MM.1S (cell line): ENCODE measurements around the gene SRP9.

Source experiments
- DNase-seq: peaks from one replicate; pipeline ENCODE4 v3.0.0-alpha.2; 2015
- H2AFZ ChIP-seq: fragments of 300-600 bp; sonication (generic); 2 replicates; pipeline ENCODE4 v1.6.0; 2016; ENCODE audit warnings: antibody characterized with exemption, low read length
- H3F3A ChIP-seq: fragments of 300-600 bp; sonication (generic); 2 replicates; pipeline ENCODE4 v1.6.1; 2016; ENCODE audit warnings: mild to moderate bottlenecking, antibody characterized with exemption, low read length, moderate library complexity, mixed read lengths; ENCODE audit not compliant: insufficient read depth
- H3K27ac ChIP-seq: fragments of 300-600 bp; sonication (generic); 2 replicates; pipeline ENCODE4 v1.5.1; 2016; ENCODE audit warnings: mild to moderate bottlenecking, low read length
- H3K27me3 ChIP-seq: fragments of 300-600 bp; sonication (generic); replicated peaks from 2 replicates; pipeline ENCODE4 v1.6.0; 2016; ENCODE audit warnings: low read length; ENCODE audit not compliant: insufficient read depth
- H3K36me3 ChIP-seq: fragments of 300-600 bp; sonication (generic); replicated peaks from 2 replicates; pipeline ENCODE4 v1.6.1; 2016; ENCODE audit warnings: mild to moderate bottlenecking, low read length, mixed read lengths; ENCODE audit not compliant: insufficient read depth
- H3K4me1 ChIP-seq: fragments of 300-600 bp; sonication (generic); 2 replicates; pipeline ENCODE4 v1.6.1; 2016; ENCODE audit warnings: low read length, mixed read lengths
- H3K4me2 ChIP-seq: fragments of 300-600 bp; sonication (generic); 2 replicates; pipeline ENCODE4 v1.6.0; 2016; ENCODE audit warnings: low read depth, low read length
- H3K4me3 ChIP-seq: fragments of 300-600 bp; sonication (generic); 2 replicates; pipeline ENCODE4 v1.5.1; 2016; ENCODE audit warnings: low read length, mixed read lengths
- H3K79me2 ChIP-seq: fragments of 300-600 bp; sonication (generic); 2 replicates; pipeline ENCODE4 v1.6.1; 2016; ENCODE audit warnings: mixed run types, low read length, mixed read lengths
- H3K9ac ChIP-seq: fragments of 300-600 bp; sonication (generic); 2 replicates; pipeline ENCODE4 v1.6.1; 2016; ENCODE audit warnings: low read length, mixed read lengths
- H3K9me2 ChIP-seq: fragments of 300-600 bp; sonication (generic); replicated peaks from 2 replicates; pipeline ENCODE4 v1.6.1; 2016; ENCODE audit warnings: mild to moderate bottlenecking, low read length, mixed read lengths; ENCODE audit not compliant: insufficient read depth
- H3K9me3 ChIP-seq: fragments of 300-600 bp; sonication (generic); replicated peaks from 2 replicates; pipeline ENCODE4 v1.6.1; 2016; ENCODE audit warnings: mild to moderate bottlenecking, low read length, mixed read lengths; ENCODE audit not compliant: insufficient read depth
- H4K20me1 ChIP-seq: fragments of 300-600 bp; sonication (generic); 2 replicates; pipeline ENCODE4 v1.6.1; 2016; ENCODE audit warnings: mild to moderate bottlenecking, low read length, moderate library complexity, mixed read lengths; ENCODE audit not compliant: insufficient read depth
- CTCF ChIP-seq: fragments of 300-600 bp; sonication (generic); IDR thresholded peaks from 2 replicates; pipeline ENCODE4 v1.5.1; 2016; ENCODE audit warnings: antibody characterized with exemption, low read length, mixed read lengths
- EZH2 ChIP-seq: fragments of 300-600 bp; sonication (generic); optimal IDR thresholded peaks from 2 replicates; pipeline ENCODE3; 2017; ENCODE audit warnings: low read depth, mild to moderate bottlenecking, antibody characterized with exemption, low read length, mixed read lengths
- EZH2phosphoT487 ChIP-seq: fragments of 300-600 bp; sonication (generic); IDR thresholded peaks from 2 replicates; pipeline ENCODE4 v1.6.1; 2018; ENCODE audit warnings: antibody characterized with exemption, low read length

The SRP9 gene

GRCh38 chr1:225748529-225748928 is 29.1 kb upstream of the SRP9 start:
- TF ChIP-seq EZH2phosphoT487 (no peak), CTCF (no peak), EZH2 (no peak)

GRCh38 chr1:225749706-225750105 is 27.9 kb upstream of the SRP9 start:
- H3K4me2 ChIP-seq: no peak overlapping the region
- H3K79me2 ChIP-seq: no peaks in the 10 kb centered on the region
- H3K9me3 ChIP-seq: no peaks in the 10 kb centered on the region
- no peaks in the 10 kb centered on the region for H4K20me1 ChIP-seq
- H3K9ac ChIP-seq: no peak overlapping the region
- no peaks in the 10 kb centered on the region for H3K4me1 ChIP-seq
- H3K27ac ChIP-seq: no peak overlapping the region
- no peaks in the 10 kb centered on the region for H3K27me3 ChIP-seq
- no peak for DNase-seq
- no peak for TF ChIP-seq EZH2phosphoT487
- TF ChIP-seq EZH2: no peak
- no peak for TF ChIP-seq CTCF
- no peaks in the 10 kb centered on the region for H3K36me3 ChIP-seq
- H3F3A ChIP-seq: no peaks in the 10 kb centered on the region
- no peak overlapping the region for H3K4me3 ChIP-seq
- no peaks in the 10 kb centered on the region for H3K9me2 ChIP-seq
- no peak overlapping the region for H2AFZ ChIP-seq

More at GRCh38 chr1:225748529-225748928, 29.1 kb upstream of the SRP9 start:
- Histone ChIP-seq H3K9me3 (no peaks in the 10 kb centered on the region), H3K9ac (no peak overlapping the region), H3K36me3 (no peaks in the 10 kb centered on the region), H3K27ac (no peak overlapping the region), H2AFZ (no peak overlapping the region), H3K79me2 (no peaks in the 10 kb centered on the region), H3K4me1 (no peaks in the 10 kb centered on the region), H3F3A (no peaks in the 10 kb centered on the region), H4K20me1 (no peaks in the 10 kb centered on the region), H3K27me3 (no peaks in the 10 kb centered on the region), H3K9me2 (no peaks in the 10 kb centered on the region), H3K4me3 (no peak overlapping the region), H3K4me2 (no peak overlapping the region)
- DNase-seq: no peak

- Histone ChIP-seq H3K27me3 (no peaks in the 10 kb centered on the region), H3K27ac (no peak overlapping the region), H3K9me3 (no peaks in the 10 kb centered on the region), H4K20me1 (no peaks in the 10 kb centered on the region), H2AFZ (no peak overlapping the region), H3K4me3 (no peak overlapping the region), H3K9ac (no peak overlapping the region), H3K9me2 (no peaks in the 10 kb centered on the region), H3K4me2 (no peak overlapping the region), H3K4me1 (peaks cover 6% of the 10 kb centered on the region), H3K79me2 (no peaks in the 10 kb centered on the region), H3K36me3 (no peaks in the 10 kb centered on the region), H3F3A (no peaks in the 10 kb centered on the region)
- no peak for DNase-seq
- TF ChIP-seq EZH2phosphoT487: no peak
Measured at GRCh38 chr1:225750420-225750819, 27.2 kb upstream of the SRP9 start.

- H3K36me3 ChIP-seq: no peaks in the 10 kb centered on the region
- no peaks in the 10 kb centered on the region for H3F3A ChIP-seq
- no peak overlapping the region for H3K9ac ChIP-seq
- H4K20me1 ChIP-seq: no peaks in the 10 kb centered on the region
- H3K4me3 ChIP-seq: no peak overlapping the region
- no peak overlapping the region for H3K4me2 ChIP-seq
- no peak overlapping the region for H2AFZ ChIP-seq
- no peak overlapping the region for H3K27ac ChIP-seq
- no peak for DNase-seq
- peaks cover 7% of the 10 kb centered on the region for H3K4me1 ChIP-seq
- H3K9me2 ChIP-seq: no peaks in the 10 kb centered on the region
- H3K79me2 ChIP-seq: no peaks in the 10 kb centered on the region
- no peak for TF ChIP-seq CTCF
- no peak for TF ChIP-seq EZH2
- TF ChIP-seq EZH2phosphoT487: no peak
- no peaks in the 10 kb centered on the region for H3K9me3 ChIP-seq
- no peaks in the 10 kb centered on the region for H3K27me3 ChIP-seq
Measured at GRCh38 chr1:225750875-225751824, 26.5 kb upstream of the SRP9 start.
